Smooth muscle cell (in vitro differentiated cells): ENCODE results near the gene MSRB1. TPM values are rescaled to one million over a fixed set of nuclear protein-coding genes. Genes with fewer than 3 reads are reported as not detected.

Experiments used
- DNase-seq: peaks from one replicate; lab custom pipeline; 2025; ENCODE audit not compliant: unreplicated experiment; lab: John Stamatoyannopoulos, UW
- H2AFZ ChIP-seq: fragments of 200-600 bp; sonication (generic); 2 replicates; pipeline ENCODE4 v1.6.0; 2016; ENCODE audit warnings: antibody characterized with exemption, low read depth, mild to moderate bottlenecking
- H3F3A ChIP-seq: fragments of 200-600 bp; sonication (generic); 2 replicates; pipeline ENCODE4 v1.6.0; 2017; ENCODE audit warnings: antibody characterized with exemption, low read depth
- H3K27ac ChIP-seq: fragments of 200-600 bp; sonication (generic); 2 replicates; pipeline ENCODE4 v1.5.1; 2016; ENCODE audit warnings: low read depth, mild to moderate bottlenecking
- H3K27me3 ChIP-seq: fragments of 200-600 bp; sonication (generic); 2 replicates; pipeline ENCODE4 v1.6.1; 2016; ENCODE audit warnings: low read depth, mild to moderate bottlenecking
- H3K36me3 ChIP-seq: fragments of 200-600 bp; sonication (generic); 2 replicates; pipeline ENCODE4 v1.5.1; 2016; ENCODE audit warnings: low read depth
- H3K4me1 ChIP-seq: fragments of 200-600 bp; sonication (generic); 2 replicates; pipeline ENCODE4 v1.5.1; 2016; ENCODE audit warnings: low read depth
- H3K4me2 ChIP-seq: fragments of 200-600 bp; sonication (generic); 2 replicates; pipeline ENCODE4 v1.6.0; 2016; ENCODE audit warnings: mild to moderate bottlenecking
- H3K4me3 ChIP-seq: fragments of 200-600 bp; sonication (generic); 2 replicates; pipeline ENCODE4 v1.5.1; 2016; ENCODE audit warnings: mild to moderate bottlenecking
- H3K79me2 ChIP-seq: fragments of 200-600 bp; sonication (generic); 2 replicates; pipeline ENCODE4 v1.6.0; 2016; ENCODE audit warnings: low read depth, mild to moderate bottlenecking
- H3K9ac ChIP-seq: fragments of 200-600 bp; sonication (generic); 2 replicates; pipeline ENCODE4 v1.6.0; 2016; ENCODE audit warnings: low read depth
- H3K9me3 ChIP-seq: fragments of 200-600 bp; sonication (generic); replicated peaks from 2 replicates; pipeline ENCODE4 v1.5.1; 2016; ENCODE audit warnings: low read depth
- H4K20me1 ChIP-seq: fragments of 200-600 bp; sonication (generic); 2 replicates; pipeline ENCODE4 v1.6.0; 2016; ENCODE audit warnings: low read depth
- CTCF ChIP-seq: fragments of 200-600 bp; sonication (generic); IDR thresholded peaks from 2 replicates; pipeline ENCODE4 v1.5.1; 2017; ENCODE audit warnings: borderline replicate concordance, mild to moderate bottlenecking, antibody characterized with exemption; ENCODE audit not compliant: insufficient read depth, poor library complexity, severe bottlenecking
- WGBS: methylation state at CpG from one replicate; pipeline ENCODE4 v1.1.7; 2016; ENCODE audit warnings: low lambda C conversion rate; 5-methylcytosine and 5-hydroxymethylcytosine counted together
- polyA plus RNA-seq: library from polyadenylated mRNA; unstranded; fragments of >200 nt; fragmentation: Nextera tagmentation; extraction: Ambion mirVana; gene quantifications from 2 replicates; pipeline ENCODE4 v1.2.1, GENCODE V29; 2016
- total RNA-seq: library from RNA; depleted of rRNA; stranded (reverse); fragments of >200 nt; gene quantifications from 2 replicates; pipeline ENCODE4 v1.2.3, GENCODE V29; 2014

Gene MSRB1
- total and polyA plus RNA-seq, 2 experiments from 2014 or later = 9.9 to 21.8 TPM

DNA sequence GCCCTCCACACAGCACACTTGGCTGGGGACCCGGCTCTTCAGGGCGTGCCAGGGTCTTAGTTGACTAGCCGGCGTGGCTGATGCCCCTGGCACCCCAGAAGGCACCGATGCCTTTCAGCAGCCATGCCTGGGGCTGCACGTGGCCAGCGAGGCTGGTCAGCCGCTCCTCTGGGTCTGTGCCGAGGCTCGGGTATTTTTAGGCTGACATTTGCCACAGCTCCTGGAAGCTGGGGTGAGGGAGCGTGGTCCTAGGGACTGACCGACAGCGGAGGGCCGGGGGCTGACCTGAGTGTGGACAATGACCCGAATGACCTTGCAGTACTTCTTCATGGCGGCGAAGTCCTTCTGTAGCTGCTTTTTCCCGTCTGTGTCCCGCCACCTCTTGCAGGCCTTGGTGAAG lies 7.6 kb upstream of the MSRB1 start:
- no peaks in the 10 kb centered on the region for H3K36me3 ChIP-seq
- no peaks in the 10 kb centered on the region for H4K20me1 ChIP-seq
- no peak overlapping the region for H3K9ac ChIP-seq
- no peak overlapping the region for H3K4me2 ChIP-seq
- H3K9me3 ChIP-seq = no peaks in the 10 kb centered on the region
- 89% methylated on average over 19 of the region's 19 CpGs for WGBS
- no peak overlapping the region for H3K4me3 ChIP-seq
- H3K27ac ChIP-seq = no peak overlapping the region
- TF ChIP-seq CTCF = no peak
- DNase-seq = no peak
- no peaks in the 10 kb centered on the region for H3F3A ChIP-seq
- no peaks in the 10 kb centered on the region for H3K79me2 ChIP-seq
- no peaks in the 10 kb centered on the region for H3K4me1 ChIP-seq
- no peaks in the 10 kb centered on the region for H3K27me3 ChIP-seq
- H2AFZ ChIP-seq = no peak overlapping the region

DNA sequence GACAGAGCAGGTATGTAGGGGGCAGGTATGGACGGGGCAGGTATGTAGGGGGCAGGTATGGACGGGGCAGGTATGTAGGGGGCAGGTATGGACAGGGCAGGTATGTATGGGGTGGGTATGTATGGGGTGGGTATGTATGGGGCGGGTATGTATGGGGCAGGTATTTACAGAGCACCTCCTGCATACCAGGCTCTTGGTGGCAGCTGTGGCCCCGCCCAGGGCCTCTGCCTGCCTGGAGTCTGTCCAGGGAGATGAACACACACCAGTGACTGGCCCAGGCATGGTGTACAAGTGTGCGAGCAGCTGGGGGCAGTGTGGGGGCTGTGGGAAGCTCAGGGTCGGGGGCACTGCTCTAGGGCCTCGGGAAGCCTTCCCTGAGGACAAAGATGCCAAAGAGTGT lies 7.0 kb upstream of the MSRB1 start:
- H3K4me2 ChIP-seq = no peak overlapping the region

GRCh38 chr16:1949507-1949906 lies 6.5 kb upstream of the MSRB1 start:
- H3K4me2 ChIP-seq = no peak overlapping the region
- no peaks in the 10 kb centered on the region for H4K20me1 ChIP-seq
- H3K4me3 ChIP-seq = no peak overlapping the region
- no peak for DNase-seq
- H3K79me2 ChIP-seq = no peaks in the 10 kb centered on the region
- no peaks in the 10 kb centered on the region for H3K27me3 ChIP-seq
- H2AFZ ChIP-seq = no peak overlapping the region
- H3K27ac ChIP-seq = no peak overlapping the region
- H3F3A ChIP-seq = no peaks in the 10 kb centered on the region
- no peaks in the 10 kb centered on the region for H3K9me3 ChIP-seq
- H3K36me3 ChIP-seq = no peaks in the 10 kb centered on the region
- H3K4me1 ChIP-seq = no peaks in the 10 kb centered on the region
- WGBS = 98% methylated on average over 6 of the region's 11 CpGs
- TF ChIP-seq CTCF = no peak
- H3K9ac ChIP-seq = no peak overlapping the region

More for the DNA sequence above, 7.0 kb upstream of the MSRB1 start:
- no peaks in the 10 kb centered on the region for H3K79me2 ChIP-seq
- H3K4me1 ChIP-seq = no peaks in the 10 kb centered on the region
- H3K27ac ChIP-seq = no peak overlapping the region
- H3K4me3 ChIP-seq = no peak overlapping the region
- 83% methylated on average over 5 of the region's 7 CpGs for WGBS
- no peak overlapping the region for H3K9ac ChIP-seq
- no peak for DNase-seq
- no peaks in the 10 kb centered on the region for H4K20me1 ChIP-seq
- no peaks in the 10 kb centered on the region for H3K27me3 ChIP-seq
- no peaks in the 10 kb centered on the region for H3K36me3 ChIP-seq
- H3F3A ChIP-seq = no peaks in the 10 kb centered on the region
- TF ChIP-seq CTCF = no peak
- H3K9me3 ChIP-seq = no peaks in the 10 kb centered on the region
- H2AFZ ChIP-seq = no peak overlapping the region

DNA sequence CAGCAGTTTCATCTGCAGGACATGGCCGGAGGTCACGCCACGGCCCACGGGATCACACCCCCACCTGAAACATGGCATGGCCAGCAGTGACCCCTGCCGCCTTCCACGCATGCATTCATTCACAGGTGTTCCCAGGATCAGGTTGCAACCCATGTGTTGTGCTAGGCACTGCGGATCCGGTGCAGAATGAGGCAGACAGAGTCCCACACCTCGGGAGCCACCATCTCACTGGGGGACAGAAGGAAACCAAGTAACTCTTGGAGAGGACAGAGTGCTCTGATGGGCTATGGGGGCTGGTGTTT lies 4.3 kb upstream of the MSRB1 start:
- Histone ChIP-seq H3K27me3 (no peaks in the 10 kb centered on the region), H2AFZ (no peak overlapping the region), H3K36me3 (no peaks in the 10 kb centered on the region), H3K4me1 (peaks cover 3% of the 10 kb centered on the region), H4K20me1 (no peaks in the 10 kb centered on the region), H3K9me3 (no peaks in the 10 kb centered on the region), H3F3A (no peaks in the 10 kb centered on the region), H3K79me2 (no peaks in the 10 kb centered on the region), H3K9ac (no peak overlapping the region), H3K4me2 (no peak overlapping the region), H3K4me3 (no peak overlapping the region), H3K27ac (no peak overlapping the region)
- 94% methylated on average over 9 of the region's 9 CpGs for WGBS
- no peak for TF ChIP-seq CTCF
- no peak for DNase-seq
